Stimulated activated naive CD8-positive, alpha-beta T cell treated with anti-CD3 and anti-CD28 coated beads, Interleukin-15, amount 100 ng/mL, for 72 hours (primary cell): ENCODE results near the gene CCDC50.
A peak's percentile ranks its signal among the peaks of the same experiment; 100 is the strongest.

Experiments used
- ATAC-seq: fragments of 150-1000 bp; cut with Tn5 transposase; 2 replicates; pipeline ENCODE4 v1.10.0; 2021; ENCODE audit warnings: mild to moderate bottlenecking, moderate library complexity
- DNase-seq, 2 donors: peaks; one replicate each; pipeline ENCODE4 v3.0.0; 2021 to 2022
- H3K27ac Mint-ChIP-seq, 2 donors: one replicate each; pipeline ENCODE4 v1.8.0; 2022; ENCODE audit warnings: mild to moderate bottlenecking in 2 of 2, mixed read lengths in 2 of 2, moderate library complexity in 2 of 2
- H3K27me3 Mint-ChIP-seq: one replicate; pipeline ENCODE4 v1.8.0; 2022; ENCODE audit warnings: mixed read lengths
- H3K4me1 Mint-ChIP-seq: one replicate; pipeline ENCODE4 v1.8.0; 2022; ENCODE audit warnings: mild to moderate bottlenecking, mixed read lengths
- H3K4me3 Mint-ChIP-seq, 2 donors: one replicate each; pipeline ENCODE4 v1.8.0; 2022; ENCODE audit warnings: mild to moderate bottlenecking in 2 of 2, mixed read lengths in 2 of 2, moderate library complexity in 1 of 2
- H3K9me3 Mint-ChIP-seq, 2 donors: one replicate each; pipeline ENCODE4 v1.8.0; 2022; ENCODE audit warnings: mixed read lengths in 2 of 2

The CCDC50 gene

DNA sequence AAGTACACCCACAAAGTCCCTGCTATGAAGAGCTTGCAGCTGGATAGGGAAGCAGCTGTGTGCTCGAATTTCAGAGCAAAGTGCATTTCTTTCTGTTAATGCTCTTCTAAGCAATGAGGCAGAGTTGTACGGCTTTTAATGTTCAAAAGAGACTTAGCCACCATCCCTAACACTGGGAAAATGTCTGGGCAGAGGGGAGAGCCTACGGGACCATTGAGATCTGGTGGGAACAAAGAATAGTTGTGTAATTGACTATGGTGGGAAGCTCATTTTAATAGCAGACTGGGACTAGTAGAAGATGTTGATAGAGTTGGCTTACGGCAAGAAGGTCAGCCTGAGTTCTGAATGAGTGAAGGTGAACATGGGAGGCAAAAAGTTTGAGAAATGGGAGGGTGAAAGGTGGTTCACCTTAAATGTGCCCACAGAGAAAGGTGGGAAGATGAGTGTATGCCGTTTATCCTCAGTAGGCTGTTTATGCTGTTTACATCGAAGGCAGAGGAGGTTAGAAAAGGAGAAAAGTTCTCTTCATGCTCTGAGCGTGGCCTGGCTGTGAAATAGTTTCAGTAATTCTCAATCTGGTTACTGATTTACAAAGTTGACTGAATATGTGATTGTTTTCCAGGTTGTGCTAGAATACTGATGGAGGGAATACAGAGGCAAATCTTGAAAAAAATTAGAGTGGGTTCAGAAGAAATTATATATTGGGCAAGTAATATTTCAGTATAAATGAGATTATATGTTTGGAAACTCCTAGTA, 24.0 kb downstream of the CCDC50 start:
- Mint-ChIP-seq H3K27me3 (no peaks in the 10 kb centered on the region), H3K4me3 (no peak overlapping the region), H3K27ac (no peak overlapping the region), H3K4me1 (no peaks in the 10 kb centered on the region), H3K9me3 (no peaks in the 10 kb centered on the region)
- DNase-seq (no peak), ATAC-seq (no peak)

DNA sequence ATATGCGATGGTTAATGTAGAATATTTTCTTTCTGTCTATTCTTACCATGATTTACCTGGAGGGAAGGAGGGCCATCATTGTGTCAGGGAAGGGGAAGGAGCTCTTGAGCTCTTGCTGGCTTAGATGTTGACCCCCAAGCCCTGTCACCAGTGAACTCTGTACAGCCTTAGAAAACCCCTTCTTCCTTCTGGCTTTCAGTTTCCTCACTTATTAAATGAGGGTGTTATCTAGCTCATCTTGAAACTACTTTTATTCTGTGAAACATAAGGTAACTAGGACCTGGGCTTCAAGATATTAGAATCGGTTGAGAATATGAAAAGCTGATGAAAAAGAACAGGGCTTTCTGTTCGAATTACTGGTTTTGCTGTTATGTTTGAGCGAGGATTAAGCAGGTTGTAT, 26.2 kb downstream of the CCDC50 start:
- no peak overlapping the region for H3K27ac Mint-ChIP-seq
- no peak for ATAC-seq
- H3K4me3 Mint-ChIP-seq = no peak overlapping the region
- no peaks in the 10 kb centered on the region for H3K27me3 Mint-ChIP-seq
- no peak for DNase-seq
- no peaks in the 10 kb centered on the region for H3K9me3 Mint-ChIP-seq
- H3K4me1 Mint-ChIP-seq = no peaks in the 10 kb centered on the region

DNA sequence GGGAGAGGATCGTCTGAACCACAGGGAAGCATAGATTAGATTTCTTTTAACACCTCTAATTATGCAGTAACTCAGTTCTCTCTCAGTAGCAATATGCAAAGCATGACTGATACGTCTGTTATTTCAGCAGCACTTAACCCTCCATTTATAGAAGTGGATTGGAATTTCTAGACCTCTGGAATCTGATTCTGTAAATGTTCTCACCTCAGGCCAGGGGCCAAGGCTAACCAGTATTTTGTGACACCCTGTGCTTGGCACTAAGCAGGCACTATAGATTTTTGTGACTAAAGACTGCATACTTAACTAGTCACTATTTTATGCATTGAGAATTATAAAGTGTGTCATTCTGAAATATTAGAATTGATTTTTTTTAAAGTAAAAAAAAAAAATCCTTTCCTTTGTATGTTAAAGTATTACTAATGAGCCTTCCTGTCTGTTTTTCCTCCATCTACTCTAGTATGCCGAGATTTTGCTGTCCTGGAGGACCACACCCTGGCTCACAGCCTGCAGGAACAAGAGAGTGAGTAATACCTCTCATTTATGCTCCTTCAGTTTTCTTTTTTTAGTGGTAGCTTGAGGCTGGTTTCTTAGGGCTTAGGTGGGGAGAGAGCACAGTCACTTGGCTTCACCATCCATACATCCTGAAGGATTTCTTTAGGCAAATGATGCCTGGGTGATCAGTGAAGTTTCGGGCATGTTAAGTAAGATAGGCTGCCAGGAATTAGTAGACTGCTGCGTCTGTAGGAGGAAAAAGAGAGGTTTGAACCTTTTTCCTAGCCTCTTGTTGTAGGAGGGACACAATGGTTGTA, 27.6 kb downstream of the CCDC50 start:
- H3K27me3 Mint-ChIP-seq = no peaks in the 10 kb centered on the region
- no peak overlapping the region for H3K27ac Mint-ChIP-seq
- no peaks in the 10 kb centered on the region for H3K9me3 Mint-ChIP-seq
- ATAC-seq (no peak), DNase-seq (no peak)
- no peak overlapping the region for H3K4me3 Mint-ChIP-seq
- no peaks in the 10 kb centered on the region for H3K4me1 Mint-ChIP-seq

DNA sequence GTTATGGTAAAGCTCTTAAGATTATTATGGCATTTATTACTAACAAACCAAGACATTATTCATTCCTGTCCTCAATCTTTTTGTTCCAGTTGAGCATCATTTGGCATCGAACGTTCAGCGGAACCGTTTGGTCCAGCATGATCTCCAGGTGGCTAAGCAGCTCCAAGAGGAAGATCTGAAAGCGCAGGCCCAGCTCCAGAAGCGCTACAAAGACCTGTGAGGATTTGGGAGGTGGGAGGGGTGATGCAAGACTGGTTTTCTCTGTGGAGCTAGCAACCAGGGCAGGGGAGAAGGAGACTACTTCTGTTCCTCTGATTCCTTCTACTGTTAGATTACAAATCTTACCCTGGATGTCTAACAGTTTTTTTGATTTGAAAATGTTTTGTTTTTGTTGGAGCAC, 28.7 kb downstream of the CCDC50 start:
- no peak overlapping the region for H3K4me3 Mint-ChIP-seq
- peak overlapping the region in 1 of 2 donors; percentile 19 for H3K27ac Mint-ChIP-seq
- H3K27me3 Mint-ChIP-seq = no peaks in the 10 kb centered on the region
- H3K9me3 Mint-ChIP-seq = no peaks in the 10 kb centered on the region
- no peaks in the 10 kb centered on the region for H3K4me1 Mint-ChIP-seq
- ATAC-seq (no peak), DNase-seq (no peak)

DNA sequence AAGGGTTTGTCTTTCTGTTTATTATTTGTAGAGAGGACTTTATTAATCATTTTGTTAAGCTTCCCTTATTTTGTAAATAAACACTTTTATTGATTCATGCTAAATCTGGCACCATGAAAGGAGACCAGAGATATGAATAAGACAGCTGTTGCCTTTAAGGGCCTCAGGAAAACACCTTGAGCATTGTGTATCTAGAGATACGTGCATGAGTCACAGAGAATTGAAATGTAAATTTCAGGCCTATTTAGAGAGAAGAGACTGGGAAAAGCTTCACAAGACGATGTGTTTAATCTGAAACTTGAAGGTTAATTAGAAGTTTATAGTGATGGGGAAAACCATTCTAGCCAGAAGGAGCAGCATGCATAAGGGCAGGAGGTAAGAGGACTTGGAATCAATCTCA, 29.7 kb downstream of the CCDC50 start:
- Mint-ChIP-seq H3K27ac (no peak overlapping the region), H3K9me3 (no peaks in the 10 kb centered on the region), H3K27me3 (no peaks in the 10 kb centered on the region), H3K4me3 (no peak overlapping the region), H3K4me1 (no peaks in the 10 kb centered on the region)
- DNase-seq (no peak), ATAC-seq (no peak)

DNA sequence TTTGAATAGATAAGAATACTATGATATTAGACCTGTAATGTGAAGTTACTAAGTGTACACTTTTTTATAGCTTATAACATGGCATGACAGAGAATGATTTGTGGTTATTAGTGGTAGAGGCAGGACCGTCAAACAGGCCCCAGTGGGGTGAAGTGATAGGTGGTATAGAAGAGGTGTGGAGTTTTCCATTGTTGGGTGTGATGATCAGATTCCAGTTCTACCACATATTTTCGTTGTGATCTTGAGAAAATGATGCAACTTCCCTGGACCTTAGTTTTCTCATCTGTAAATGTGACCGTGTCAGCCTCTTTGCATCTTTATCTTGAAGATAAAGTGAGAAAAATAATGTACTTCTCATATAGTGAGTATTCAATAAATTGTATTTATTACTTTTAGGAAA, 31.4 kb downstream of the CCDC50 start:
- ATAC-seq = no peak
- Mint-ChIP-seq H3K4me1 (no peaks in the 10 kb centered on the region), H3K27ac (no peak overlapping the region), H3K27me3 (no peaks in the 10 kb centered on the region), H3K4me3 (no peak overlapping the region), H3K9me3 (no peaks in the 10 kb centered on the region)
- DNase-seq = no peak

DNA sequence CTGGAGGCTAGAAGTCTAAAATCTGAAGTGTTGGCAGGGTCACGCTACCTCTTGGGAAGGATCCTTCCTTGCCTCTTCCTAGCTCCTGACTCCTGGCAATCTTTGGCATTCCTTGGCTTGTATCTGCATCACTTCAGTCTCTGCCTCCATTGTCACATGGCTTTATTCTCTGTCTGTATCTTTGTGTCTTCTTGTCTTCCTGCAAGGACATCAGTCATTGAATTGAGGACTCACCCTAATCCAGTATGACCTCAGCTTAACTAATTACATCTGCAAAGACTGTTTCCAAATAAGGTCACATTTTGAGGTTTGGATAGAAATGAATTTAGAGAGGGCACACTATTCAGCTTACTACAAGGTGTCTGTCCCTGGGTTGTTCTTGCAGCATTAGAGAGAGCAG, 32.3 kb downstream of the CCDC50 start:
- H3K4me1 Mint-ChIP-seq = no peaks in the 10 kb centered on the region
- no peak overlapping the region for H3K27ac Mint-ChIP-seq
- no peaks in the 10 kb centered on the region for H3K27me3 Mint-ChIP-seq
- no peaks in the 10 kb centered on the region for H3K9me3 Mint-ChIP-seq
- ATAC-seq (no peak), DNase-seq (no peak)
- H3K4me3 Mint-ChIP-seq = no peak overlapping the region

DNA sequence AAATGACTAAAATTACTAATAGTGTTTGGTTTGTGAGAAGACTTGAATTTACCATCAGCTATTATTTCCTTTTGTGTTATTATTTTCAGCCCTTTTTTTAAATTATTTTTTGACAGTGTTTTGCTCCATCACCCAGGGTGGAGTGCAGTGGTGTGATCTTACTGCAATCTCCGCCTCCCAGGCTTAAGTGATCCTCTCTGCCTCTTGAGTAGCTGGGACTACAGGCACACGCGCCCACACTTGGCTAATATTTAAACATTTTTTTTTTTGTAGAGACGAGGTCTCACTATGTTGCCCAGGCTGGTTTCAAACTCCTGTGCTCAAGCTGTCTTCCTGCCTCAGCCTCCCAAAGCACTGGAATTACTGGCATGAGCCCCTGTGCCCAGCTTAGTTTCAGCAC, 32.8 kb downstream of the CCDC50 start:
- Mint-ChIP-seq H3K9me3 (no peaks in the 10 kb centered on the region), H3K4me3 (no peak overlapping the region), H3K4me1 (no peaks in the 10 kb centered on the region), H3K27me3 (no peaks in the 10 kb centered on the region), H3K27ac (no peak overlapping the region)
- DNase-seq (no peak), ATAC-seq (no peak)

DNA sequence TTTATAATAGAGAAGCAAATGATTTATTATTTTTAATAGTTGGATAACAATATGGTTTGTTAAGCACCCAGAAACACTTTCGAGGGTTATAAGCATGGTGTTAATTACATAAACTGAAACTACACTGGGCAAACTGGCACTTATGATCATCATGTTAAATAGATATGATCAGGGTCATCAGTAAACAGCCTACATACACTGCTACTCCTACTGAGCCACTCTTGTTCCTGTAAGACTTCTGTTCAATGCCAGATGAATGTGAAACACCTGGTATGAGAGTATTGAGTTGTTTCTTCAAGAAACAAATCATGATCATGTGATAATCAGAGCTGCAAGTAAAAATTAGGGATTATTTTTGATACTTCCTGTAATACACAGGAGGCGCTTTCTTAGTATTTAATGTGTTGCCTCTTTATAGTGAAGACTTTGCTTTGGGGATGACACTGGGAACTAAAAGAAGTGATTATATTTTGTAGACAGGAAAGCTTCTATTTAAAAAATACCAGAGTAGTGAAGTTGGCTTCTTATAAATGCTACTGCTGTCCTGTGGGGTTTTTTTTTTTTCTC, 33.4 kb downstream of the CCDC50 start:
- no peaks in the 10 kb centered on the region for H3K9me3 Mint-ChIP-seq
- no peak for DNase-seq
- no peaks in the 10 kb centered on the region for H3K27me3 Mint-ChIP-seq
- no peak overlapping the region for H3K27ac Mint-ChIP-seq
- no peak for ATAC-seq
- no peaks in the 10 kb centered on the region for H3K4me1 Mint-ChIP-seq
- H3K4me3 Mint-ChIP-seq = no peak overlapping the region

DNA sequence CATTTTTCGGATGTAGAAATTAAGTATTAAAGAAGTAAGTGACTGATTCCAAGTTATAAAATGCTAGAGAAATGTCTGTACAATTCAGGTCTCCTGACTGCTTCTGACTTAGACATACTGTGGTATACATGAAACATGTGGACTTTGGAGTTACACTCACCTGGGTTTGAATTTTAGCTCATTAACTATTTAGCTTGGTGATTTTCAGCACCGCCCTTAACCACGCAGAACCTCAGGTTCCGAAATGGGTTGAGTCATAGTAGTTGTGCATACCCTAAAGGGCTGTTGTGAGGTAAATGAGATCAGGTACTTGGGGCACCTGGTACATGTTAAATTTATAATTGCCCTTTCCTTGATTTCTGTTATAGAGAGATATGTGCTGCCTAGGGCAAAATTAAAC, 34.0 kb downstream of the CCDC50 start:
- Mint-ChIP-seq H3K9me3 (no peaks in the 10 kb centered on the region), H3K27me3 (no peaks in the 10 kb centered on the region), H3K4me3 (no peak overlapping the region), H3K4me1 (no peaks in the 10 kb centered on the region), H3K27ac (no peak overlapping the region)
- ATAC-seq (no peak), DNase-seq (no peak)

DNA sequence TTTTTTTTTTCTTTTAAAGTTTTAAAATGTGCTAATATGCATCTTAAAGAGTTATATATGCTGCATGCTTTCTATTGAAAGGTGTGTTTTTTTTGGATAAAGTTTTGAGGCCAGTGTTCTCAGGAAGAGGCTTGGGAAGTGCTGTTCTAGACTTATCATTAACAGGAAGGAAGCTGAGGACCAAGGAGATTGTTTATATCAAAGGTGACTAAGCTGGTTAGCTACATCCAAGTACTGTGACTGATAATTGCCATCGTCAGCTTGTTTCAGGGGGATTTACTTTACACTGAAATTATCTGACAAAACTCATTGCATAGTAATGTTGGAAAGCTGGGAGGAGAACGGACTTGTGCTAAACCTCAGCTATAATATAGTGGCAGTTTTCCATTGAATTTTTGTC, 37.5 kb downstream of the CCDC50 start:
- no peaks in the 10 kb centered on the region for H3K27me3 Mint-ChIP-seq
- H3K4me3 Mint-ChIP-seq = no peak overlapping the region
- DNase-seq = no peak
- H3K27ac Mint-ChIP-seq = no peak overlapping the region
- no peaks in the 10 kb centered on the region for H3K4me1 Mint-ChIP-seq
- ATAC-seq = no peak
- H3K9me3 Mint-ChIP-seq = no peaks in the 10 kb centered on the region

DNA sequence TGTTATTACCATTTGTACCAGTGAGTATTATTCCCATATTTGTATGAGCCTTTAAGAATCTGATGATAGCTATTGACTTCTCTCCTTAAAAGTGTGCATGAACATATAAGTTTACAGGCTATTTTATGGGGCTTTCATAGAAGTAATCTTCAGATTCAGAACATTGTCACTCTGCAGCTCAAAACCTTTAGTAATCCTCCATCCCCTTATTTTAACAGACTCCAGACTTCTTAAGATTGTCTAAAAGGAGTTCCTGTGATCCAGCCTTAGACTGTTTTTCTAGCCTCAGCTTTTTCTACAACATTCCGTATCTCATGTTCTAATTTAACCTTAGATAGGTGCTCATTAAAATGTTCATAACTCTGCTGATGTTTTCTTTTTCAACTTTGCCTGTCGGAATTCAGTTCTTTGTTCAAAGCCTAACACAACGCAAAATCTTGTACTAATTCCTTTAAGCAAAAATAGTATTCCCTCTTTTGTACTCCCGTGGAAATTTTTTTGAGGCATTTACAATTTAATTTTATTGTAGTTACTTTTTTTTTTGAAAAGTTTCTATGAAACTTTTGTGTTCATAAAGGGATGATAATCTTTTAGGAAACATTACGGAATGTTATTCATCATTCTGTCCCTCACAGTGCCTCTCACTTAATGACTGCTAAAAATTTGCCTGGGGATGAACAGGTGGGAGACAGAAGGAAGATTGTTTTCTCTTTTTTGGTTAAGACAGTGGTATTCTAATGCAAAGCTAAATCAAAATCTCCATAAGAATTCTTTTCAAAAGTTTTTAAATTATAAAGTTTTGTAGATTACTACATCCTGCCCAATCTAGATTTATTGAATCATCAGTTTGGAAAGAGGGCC, 39.8 kb downstream of the CCDC50 start:
- ATAC-seq = no peak
- H3K9me3 Mint-ChIP-seq = no peaks in the 10 kb centered on the region
- no peaks in the 10 kb centered on the region for H3K27me3 Mint-ChIP-seq
- DNase-seq = no peak
- no peak overlapping the region for H3K4me3 Mint-ChIP-seq
- no peak overlapping the region for H3K27ac Mint-ChIP-seq
- H3K4me1 Mint-ChIP-seq = no peaks in the 10 kb centered on the region

DNA sequence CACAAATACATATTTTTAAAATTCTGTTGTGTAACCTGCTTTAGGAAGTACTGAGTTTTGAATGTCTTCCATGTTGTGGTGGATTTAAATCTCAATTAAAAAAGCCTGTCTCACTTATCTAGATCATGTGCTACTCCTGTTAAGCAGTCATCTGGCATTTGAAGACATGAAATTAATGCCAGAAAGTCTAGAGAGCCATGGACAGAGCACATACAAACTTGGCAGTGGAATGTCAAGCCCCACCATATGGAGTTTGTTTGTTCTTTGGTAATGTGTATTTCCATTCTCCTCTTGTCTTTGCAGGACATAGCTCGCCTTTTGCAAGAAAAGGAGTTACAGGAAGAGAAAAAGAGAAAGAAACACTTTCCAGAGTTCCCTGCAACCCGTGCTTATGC, 40.4 kb downstream of the CCDC50 start:
- Mint-ChIP-seq H3K4me3 (no peak overlapping the region), H3K27me3 (no peaks in the 10 kb centered on the region), H3K9me3 (no peaks in the 10 kb centered on the region), H3K27ac (no peak overlapping the region), H3K4me1 (no peaks in the 10 kb centered on the region)
- ATAC-seq = no peak
- no peak for DNase-seq

DNA sequence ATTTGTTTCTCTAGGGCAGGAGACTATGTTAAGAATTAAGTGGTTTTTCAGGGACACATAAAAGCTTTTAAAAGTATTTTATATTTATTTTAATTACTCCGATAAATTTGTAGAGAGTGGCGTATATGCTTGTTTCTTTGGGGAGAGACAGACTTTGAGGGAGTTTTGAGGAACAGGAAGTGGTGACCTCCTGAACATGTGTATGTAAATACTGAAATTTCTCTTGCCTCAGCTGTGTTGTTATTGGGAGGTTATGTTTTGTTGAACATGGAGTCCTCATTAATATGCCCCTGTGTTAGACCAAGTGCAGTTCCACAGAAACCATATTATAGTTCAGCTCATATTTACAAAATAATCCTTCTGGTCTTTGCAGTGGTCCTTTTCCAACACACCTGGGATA, 42.9 kb downstream of the CCDC50 start:
- no peak overlapping the region for H3K4me3 Mint-ChIP-seq
- no peaks in the 10 kb centered on the region for H3K4me1 Mint-ChIP-seq
- ATAC-seq (no peak), DNase-seq (no peak)
- no peak overlapping the region for H3K27ac Mint-ChIP-seq
- H3K27me3 Mint-ChIP-seq = no peaks in the 10 kb centered on the region
- H3K9me3 Mint-ChIP-seq = no peaks in the 10 kb centered on the region

DNA sequence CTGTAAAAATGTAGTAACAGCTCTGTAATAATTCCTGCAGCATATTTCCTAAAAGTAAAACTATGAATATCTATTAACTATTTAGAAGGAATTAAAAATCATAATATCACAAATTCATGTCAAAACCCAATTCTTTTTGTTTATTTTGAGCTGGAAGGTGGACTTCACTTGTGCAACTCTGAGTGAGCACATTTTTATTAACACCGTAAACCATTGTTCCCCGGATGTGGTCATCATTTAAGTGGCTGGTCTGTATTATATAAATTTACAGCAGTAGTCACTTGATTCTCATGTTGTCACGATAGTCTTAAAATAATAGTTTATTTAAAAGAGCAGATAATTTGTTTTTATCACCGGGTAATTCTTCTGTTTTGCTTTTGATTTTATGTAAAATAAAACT, 44.1 kb downstream of the CCDC50 start:
- Mint-ChIP-seq H3K27me3 (no peaks in the 10 kb centered on the region), H3K4me1 (no peaks in the 10 kb centered on the region), H3K9me3 (no peaks in the 10 kb centered on the region), H3K27ac (no peak overlapping the region), H3K4me3 (no peak overlapping the region)
- no peak for ATAC-seq
- no peak for DNase-seq
